ENCODE measurements around the gene PRKCD. TPM values are rescaled to one million over a fixed set of nuclear protein-coding genes. Genes with fewer than 3 reads are reported as not detected.

PRKCD gene
- total RNA-seq, 1 donor from 2014 or later: 1.4 TPM

DNA sequence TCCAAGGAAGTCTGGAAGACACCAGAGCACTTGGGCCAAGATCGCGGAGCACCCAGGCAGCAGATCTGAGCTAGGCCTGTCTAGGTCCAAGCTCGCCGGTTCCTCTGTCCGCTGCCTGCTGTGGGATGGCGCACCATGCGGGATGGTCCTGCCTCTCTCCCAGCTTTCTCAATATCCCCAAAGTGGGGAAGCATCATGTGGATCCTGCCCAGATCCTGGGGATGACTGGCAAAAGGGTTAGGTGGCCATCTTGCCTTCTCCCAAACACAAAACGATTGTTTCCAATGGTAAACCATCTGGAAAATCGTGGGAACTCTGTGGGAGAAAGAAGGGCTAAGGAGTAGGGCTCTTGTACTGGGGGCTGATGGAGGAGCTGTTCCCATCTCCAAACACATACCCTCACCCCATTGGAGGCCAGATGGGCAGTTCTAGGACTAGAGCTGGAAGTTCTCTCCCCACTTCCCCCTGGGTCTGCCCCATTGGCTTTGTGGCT is 8.9 kb downstream of the PRKCD start:
- no peak for DNase-seq (ENCODE audit: low read depth)

DNA sequence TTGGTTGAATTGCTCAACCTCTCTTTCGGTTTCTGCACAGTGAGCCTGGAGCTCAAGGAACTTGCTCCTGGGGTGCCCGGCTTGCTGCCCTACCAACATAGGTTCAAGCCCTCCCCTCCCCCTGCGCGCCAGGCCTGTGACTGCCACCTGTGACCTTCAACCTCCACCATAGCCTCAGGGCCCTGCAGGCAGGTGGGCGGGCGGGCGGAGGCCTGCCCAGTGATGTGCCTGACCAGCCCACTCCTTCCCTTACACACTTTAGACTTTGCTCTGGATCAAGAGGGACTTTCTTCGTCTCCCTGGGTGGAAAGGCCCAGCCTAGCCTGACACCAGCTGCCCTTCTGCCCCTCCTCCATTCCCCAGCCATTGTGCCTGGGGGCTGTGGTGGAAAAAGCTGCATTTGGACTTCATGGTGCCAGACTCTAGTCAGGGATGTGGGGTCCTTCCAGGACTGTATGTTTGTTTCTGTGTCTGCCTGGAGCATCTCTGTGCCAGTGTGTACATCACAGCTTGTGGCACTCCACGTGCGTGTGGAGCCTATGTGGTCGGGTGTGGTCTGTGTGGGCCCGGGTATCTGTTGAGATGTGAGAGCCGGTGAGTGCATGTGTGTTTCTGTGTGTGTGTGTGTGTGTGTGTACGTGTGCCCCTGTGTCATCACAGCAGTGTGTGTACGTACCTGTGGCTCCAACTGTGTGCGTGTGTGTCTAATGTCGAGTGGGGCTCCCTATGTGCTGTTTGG is 9.5 kb downstream of the PRKCD start:
- DNase-seq (ENCODE audit: low read depth): no peak

DNA sequence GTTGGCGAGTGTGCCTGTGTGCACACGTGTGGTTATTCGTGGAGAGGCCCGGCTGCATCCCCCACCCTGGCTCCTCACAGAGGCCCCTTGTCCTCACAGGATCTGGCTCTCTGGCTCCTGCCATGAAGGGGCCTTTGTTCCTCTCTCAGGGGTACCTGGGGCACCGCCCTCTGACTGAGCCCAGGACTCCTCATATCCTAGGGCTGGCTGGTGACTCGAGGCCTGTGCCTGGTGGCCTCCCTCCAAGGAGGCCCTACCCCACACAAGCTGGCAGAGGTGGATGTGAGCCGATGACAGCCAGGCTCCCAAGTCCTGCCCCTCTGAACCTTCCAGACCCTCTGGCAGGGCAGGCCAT is 10.0 kb downstream of the PRKCD start:
- no peak for DNase-seq (ENCODE audit: low read depth)

DNA sequence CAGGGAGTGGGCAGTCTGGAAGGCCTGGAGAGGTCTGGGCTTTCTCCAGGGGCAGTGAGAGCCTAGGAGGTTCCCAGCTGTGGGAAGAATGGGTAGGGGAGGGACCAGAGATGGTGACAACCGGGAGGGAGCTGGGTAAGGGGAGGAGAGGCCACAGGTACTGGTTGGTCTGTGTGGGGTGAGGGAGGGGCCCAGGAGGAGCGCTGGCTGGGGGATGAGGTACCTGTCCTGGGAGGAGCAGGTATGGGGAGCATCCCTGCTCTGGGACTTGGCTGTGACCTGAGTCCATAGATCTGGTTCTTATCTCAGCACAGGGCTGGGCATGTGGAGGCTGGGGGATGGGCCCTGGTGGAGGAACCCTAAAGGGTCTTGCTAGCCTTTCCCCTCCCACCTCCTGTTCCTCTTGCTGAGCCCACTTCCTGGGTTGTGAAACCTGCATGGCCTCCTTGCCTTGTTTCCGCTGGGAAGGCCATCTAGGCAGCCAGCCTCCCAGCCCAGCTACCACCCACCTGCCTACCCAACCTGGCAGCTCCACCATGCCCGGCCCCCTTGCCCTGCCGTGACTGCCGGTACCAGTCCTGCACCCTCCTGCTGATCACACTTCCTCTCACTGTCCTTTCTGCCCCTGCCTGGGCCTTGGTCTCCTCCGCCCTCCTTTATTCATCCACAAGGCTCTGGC is 11.0 kb downstream of the PRKCD start:
- DNase-seq (ENCODE audit: low read depth): no peak

DNA sequence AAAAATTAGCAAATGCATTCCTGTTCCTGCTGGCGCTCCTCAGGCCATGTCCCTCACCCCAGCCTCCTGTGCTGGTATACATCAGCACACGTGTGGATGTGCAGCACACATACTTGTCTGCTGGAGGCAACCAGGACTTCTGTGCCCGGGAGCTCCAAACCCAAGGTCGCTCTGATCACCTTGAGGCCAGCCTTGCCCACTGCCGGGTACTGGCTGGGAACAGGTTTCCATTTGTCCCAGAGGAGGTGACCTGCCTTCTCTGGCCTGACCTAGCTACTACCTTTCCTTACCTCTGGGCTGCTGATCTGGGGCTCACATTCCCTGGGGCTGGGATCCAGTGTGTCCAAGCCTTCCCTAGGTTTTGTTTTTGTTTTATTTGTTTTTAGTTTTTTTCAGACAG is 12.1 kb downstream of the PRKCD start:
- no peak for DNase-seq (ENCODE audit: low read depth)

DNA sequence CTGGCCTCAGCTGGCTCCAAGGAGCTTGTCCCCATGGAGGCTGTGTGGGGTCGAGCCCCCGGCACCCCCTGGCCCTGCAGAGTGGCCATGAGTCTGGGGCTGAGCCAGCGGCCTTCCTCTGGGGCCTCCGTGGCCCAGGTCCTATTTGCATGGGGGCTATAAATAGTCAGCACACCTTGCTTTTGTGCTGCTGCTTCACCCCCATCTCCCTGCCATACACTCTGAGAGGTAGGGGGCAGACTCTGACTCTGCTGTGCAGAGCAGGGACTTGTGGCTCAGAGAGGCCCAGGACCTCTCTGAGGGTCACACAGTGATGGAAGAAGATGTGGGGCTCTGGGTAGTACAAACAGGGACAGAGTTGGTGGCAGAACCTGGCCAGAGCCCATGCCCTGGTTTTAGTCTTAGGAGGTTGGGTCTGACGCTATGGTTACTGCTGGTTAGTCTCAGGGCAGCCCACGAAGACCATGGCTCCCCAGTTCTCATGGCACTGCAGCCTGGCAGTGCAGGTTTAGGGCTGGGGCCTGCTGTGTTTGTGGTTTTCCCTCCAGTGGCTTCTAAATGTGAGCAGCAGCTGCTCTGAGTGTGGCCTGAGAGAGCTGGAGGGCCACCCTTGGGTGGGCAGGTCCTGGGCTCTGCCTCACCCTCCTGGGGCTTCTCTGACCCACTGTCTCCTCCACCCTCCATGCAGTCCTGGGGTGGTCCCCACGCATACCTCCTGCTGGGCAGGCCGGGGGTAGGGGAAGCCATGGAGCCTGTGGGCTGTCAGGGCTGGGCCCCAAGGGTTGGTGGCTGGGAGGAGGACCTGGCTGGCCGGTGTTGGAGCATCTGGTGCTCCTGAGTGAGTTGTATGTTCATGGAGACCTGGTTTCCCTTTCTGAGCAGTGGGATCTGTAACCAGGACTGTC is 13.6 kb downstream of the PRKCD start:
- DNase-seq (ENCODE audit: low read depth): peak; percentile 83

DNA sequence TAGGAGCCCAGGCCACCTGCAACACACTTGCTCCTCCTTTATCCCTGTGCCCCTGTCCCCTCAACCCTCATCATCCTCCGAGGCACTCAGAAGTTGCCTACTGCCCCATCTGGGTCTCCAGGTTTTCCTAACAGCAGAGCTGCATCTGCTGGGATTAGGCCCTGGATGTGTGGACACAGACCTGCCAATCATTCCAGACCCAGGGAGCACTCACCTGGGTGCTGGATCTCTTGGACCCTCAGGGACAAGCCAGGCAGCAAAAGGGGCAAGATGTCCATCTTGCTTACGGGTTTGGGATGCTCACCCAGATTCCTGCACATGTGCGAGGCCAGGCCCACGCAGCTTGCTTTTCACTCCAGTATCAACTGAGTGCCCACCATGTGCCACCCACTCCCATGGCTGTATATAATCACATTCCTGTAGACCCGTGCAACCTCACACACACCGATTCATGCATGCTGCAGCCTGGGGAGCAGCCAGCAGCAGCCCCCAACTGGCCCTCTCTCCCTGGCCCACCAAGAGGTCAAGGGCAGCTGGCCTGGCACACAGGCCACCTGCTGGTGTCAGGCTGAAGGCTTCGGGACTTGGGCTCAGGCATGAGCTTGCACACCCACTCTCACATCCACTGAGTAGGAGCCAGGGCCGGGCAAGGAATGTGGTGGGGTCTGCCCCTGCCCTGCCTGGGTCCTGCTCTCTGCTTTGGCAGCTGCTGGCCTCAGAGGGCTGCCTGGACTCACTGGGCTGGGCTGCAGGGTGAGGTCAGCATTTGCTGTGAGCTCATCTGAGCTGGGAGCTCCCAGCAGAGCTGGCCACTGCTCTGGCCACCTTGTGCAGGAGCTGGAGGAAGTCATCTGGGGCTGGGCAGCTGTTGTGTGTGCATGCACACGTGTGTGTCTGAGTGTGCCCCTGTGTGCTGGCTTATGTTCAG is 14.9 kb downstream of the PRKCD start:
- DNase-seq (ENCODE audit: low read depth): peak; percentile 75

DNA sequence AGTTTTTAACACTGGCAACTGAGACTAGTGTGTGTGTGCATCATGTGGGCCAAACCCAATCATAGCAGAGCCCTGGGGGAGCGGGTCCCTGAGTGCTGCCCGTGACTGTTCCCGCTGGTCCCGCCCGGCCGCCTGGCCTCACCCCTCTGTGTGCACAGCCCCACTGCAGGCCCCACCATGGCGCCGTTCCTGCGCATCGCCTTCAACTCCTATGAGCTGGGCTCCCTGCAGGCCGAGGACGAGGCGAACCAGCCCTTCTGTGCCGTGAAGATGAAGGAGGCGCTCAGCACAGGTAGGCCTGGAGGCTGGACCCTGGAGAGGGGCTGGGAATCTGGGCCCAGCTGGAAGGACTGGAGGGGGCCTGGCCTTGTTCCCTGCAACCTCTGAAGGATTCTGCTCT is 17.2 kb downstream of the PRKCD start:
- DNase-seq (ENCODE audit: low read depth): no peak

DNA sequence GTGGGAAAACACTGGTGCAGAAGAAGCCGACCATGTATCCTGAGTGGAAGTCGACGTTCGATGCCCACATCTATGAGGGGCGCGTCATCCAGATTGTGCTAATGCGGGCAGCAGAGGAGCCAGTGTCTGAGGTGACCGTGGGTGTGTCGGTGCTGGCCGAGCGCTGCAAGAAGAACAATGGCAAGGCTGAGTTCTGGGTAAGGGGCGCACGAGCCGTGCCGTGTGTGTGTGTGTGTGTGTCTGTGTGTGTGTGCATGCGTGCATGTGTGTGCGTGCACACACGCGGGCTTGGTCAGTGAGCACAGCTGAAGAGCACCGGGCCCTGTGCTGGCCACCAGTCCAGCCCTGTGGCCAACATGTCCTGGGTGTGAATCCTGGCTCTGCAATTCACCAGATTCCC is 18.6 kb downstream of the PRKCD start:
- DNase-seq (ENCODE audit: low read depth): no peak

DNA sequence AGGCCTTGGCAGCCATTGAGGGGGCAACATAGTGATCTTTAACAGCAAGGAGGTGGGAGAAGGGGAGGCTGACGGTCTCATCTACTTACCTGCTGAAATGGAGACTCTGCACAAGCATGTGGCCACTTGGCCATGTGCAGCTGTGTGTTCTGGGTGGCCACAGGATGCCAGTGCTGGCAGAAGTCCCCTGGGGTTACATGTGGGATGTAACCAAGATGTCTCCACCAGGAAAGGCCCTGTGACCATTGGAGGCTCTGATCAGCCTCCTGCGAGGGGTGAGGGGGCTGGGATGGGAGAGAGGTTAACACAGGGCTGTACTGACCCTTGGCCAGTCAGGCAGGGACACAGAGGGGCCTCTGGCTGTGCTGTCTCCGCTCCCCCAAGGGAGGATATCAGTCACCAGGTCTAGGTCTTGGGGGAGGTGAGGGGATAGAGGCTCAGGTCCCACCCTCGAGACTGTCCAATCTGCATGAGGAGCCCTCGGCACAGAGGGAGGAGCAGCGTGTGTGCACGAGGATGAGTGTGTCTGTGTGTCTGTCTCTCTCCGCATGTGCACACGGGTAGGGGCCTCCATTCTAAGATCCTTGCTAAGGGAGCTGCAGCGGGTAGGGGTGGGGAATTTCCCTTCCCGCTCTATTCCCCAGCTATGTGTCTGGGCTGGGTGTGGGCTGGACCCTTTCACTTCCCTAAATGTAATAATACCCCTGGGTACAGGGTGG is 19.5 kb downstream of the PRKCD start:
- no peak for DNase-seq (ENCODE audit: low read depth)

DNA sequence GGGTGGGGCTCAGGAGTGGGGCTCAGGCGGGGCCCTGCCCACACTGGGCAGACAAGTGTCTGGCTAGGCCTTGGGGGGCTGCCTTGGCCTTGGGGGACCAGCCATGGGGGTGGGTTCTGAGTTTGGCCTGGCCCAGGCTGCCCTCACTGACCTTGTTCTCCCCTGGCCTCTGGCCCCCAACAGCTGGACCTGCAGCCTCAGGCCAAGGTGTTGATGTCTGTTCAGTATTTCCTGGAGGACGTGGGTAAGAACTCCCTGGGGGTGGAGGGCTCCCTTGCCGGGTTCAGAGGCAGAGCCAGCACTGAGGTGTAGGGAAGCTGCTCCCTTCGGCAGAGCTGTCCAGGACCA is 20.0 kb downstream of the PRKCD start:
- DNase-seq (ENCODE audit: low read depth): no peak

DNA sequence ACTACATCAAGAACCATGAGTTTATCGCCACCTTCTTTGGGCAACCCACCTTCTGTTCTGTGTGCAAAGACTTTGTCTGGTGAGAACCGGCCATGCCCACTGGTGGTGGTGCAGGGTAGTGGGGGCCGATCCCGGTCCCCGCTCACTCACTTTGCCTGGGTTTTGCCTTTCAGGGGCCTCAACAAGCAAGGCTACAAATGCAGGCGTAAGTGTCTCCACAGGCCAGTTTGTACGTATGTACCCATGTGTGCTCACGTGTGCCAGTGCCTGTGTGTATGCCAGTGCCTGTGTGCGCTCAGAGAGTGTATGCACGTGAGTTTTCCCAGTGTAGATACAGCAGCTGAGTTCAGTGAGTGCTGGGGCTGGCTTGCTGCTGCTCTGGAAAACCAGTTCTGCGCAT is 20.5 kb downstream of the PRKCD start:
- no peak for DNase-seq (ENCODE audit: low read depth)

DNA sequence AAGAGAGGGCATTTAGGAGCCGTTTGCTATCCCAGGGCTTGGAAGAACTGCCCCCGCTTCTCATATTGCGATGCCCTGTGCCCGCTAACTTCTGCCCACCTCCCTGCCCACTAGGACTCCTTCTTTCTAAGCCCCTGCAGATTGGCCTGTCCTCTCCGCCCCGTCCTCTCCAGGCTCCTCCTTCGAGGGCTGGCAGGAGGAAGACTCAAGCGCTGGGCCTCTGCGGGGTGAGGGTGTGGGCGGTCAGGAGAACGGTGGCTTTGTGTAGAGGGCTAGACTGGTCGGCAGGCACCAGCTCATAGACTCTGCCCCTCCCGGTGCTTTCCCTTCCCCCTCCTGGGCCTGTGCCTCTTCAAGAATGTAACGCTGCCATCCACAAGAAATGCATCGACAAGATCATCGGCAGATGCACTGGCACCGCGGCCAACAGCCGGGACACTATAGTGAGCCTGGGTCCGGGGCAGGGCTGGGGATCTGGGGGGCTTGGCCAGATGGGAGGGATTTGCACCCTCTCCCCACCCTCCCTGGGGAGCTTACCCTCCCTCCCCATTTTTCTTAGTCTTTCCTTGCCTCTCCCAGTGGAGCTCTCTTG is 21.9 kb downstream of the PRKCD start:
- DNase-seq (ENCODE audit: low read depth): no peak

DNA sequence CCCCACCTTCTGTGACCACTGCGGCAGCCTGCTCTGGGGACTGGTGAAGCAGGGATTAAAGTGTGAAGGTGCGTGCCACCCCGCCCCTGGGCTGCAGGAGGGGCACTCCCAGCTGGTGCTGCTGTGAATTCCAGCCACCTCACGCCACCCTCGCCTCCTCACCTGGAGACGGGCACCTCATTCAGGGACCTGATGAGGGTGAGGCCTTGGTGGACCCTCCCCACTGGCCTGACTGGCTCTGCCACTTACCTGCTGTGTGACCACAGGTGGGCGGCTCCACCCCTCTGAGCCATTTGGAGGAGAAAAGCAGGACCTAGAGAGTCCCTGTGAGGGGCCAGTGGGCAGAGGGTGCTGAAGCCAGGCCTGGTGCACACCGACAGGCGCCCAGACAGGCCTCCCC is 22.5 kb downstream of the PRKCD start:
- no peak for DNase-seq (ENCODE audit: low read depth)

DNA sequence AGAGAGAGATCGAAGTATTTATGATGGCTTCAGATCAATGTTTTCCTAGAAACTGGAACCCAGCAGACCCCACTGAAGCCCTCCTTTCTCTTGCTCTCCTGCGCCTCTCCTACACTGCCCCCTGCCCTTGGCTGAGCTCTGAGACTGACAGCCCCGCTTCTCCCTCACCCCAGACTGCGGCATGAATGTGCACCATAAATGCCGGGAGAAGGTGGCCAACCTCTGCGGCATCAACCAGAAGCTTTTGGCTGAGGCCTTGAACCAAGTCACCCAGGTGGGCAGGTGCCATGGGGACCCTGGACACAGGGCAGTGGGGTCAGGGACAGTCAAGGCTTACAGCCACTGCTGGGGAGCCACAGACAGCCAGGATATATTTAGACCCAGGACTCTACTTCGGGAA is 23.7 kb downstream of the PRKCD start:
- no peak for DNase-seq (ENCODE audit: low read depth)

DNA sequence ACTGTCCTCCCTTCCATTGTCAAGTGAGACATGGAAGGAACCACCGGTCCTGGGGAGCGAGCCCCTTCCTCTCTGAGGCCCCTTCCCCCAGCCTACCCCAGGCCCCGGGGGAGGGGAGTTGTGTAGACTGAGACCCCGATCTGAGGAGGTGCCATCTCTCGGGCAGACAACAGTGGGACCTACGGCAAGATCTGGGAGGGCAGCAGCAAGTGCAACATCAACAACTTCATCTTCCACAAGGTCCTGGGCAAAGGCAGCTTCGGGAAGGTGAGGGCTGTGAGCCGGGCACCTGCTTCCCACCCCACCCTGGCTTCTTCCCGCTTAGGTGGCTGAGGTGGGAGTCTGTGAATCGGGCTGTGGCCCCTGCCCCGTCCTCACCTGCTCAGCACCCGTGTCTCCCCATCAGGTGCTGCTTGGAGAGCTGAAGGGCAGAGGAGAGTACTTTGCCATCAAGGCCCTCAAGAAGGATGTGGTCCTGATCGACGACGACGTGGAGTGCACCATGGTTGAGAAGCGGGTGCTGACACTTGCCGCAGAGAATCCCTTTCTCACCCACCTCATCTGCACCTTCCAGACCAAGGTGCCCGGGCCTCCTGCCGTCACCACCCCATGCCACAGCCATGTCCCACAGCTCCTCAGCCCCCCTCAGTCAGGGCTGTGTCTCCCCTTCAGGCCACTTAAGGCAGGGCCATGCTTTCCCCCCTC is 24.9 kb downstream of the PRKCD start:
- no peak for DNase-seq (ENCODE audit: low read depth)

DNA sequence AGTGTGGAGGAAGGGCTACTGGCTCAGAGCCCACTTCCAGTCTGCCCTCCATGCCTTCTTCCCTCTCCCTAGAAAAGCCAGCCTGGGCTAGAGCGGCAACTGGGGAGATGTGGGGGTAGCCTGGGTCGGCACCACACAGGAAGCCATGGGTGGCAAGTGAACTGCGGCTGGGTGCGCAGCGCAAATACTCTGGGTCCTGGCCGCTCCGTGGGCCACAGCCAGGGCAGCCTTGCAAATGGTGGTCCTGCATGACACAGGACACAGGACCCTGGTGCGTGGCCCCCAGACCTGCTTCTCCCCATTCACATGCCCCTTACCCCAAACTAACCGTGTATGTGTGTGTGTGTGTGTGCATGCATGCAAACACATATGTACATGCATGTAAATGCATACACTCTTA is 25.7 kb downstream of the PRKCD start:
- DNase-seq (ENCODE audit: low read depth): no peak

DNA sequence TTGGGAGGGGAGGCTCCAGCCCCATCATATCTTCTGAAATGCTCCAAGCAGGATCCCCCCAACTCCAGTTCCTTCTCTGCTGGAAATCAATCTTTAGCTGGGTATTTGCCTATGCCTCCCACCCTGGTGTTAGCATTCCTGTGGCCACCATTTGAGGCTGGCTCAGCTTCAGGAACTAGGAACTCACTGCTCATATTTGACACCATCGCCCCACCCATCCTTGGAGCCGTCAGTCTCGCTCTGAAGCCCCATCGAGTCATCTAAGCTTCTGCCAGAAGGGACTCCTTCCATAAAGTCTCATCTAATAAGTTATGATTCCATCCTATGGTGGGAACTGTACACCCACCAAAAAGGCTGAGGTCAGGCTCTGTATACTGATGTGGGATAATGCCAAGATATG is 26.4 kb downstream of the PRKCD start:
- DNase-seq (ENCODE audit: low read depth): no peak

DNA sequence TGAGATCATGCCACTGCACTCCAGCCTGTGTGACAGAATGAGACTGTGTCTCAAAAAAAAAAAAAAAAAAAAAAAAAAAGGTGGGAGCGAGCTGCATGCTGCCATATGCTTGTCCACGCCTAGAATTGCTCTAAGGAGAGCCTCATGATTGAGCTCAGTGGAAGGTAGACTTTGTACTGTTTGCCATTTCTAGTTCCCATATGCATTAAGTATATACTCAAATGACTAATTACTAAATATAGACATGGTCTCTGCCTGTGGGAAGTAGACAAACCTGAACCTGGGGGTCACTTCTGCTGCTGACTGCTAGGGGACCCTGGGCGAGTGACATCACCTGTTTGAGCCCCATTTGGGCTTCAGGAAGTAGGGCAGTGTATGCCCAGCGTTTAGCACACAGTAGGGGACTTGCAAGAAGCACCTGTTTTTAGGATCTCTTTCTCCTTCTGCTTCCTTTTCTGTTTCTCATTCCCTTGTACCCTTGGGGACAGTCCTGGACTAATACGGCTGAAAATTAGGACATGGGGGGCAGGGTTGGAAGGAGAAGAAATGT is 27.2 kb downstream of the PRKCD start:
- no peak for DNase-seq (ENCODE audit: low read depth)
